GM23248 (cell line): ENCODE results near the gene C1R.

Experiments used
- EZH2 ChIP-seq: fragments of 200-600 bp; sonication (generic); IDR thresholded peaks from 2 replicates; pipeline ENCODE4 v1.6.1; 2018; ENCODE audit warnings: antibody characterized with exemption, mild to moderate bottlenecking; ENCODE audit not compliant: insufficient read depth, poor library complexity, severe bottlenecking
- EZH2phosphoT487 ChIP-seq: fragments of 200-600 bp; sonication (generic); IDR thresholded peaks from 2 replicates; pipeline ENCODE4 v1.6.1; 2018; ENCODE audit warnings: antibody characterized with exemption, moderate library complexity, mild to moderate bottlenecking, low read depth; ENCODE audit not compliant: insufficient read depth

- no peak for TF ChIP-seq EZH2
- TF ChIP-seq EZH2phosphoT487: no peak
These were observed 38.7 kb upstream of the C1R start for GRCh38 chr12:7130701-7131501.
